ENCODE data around the gene SFXN5.
"Not testable (repeated sequence)": the region's sequence is repeated elsewhere in the genome, so short reads cannot be mapped to it uniquely, and the experiment has no call there.

The SFXN5 gene

DNA sequence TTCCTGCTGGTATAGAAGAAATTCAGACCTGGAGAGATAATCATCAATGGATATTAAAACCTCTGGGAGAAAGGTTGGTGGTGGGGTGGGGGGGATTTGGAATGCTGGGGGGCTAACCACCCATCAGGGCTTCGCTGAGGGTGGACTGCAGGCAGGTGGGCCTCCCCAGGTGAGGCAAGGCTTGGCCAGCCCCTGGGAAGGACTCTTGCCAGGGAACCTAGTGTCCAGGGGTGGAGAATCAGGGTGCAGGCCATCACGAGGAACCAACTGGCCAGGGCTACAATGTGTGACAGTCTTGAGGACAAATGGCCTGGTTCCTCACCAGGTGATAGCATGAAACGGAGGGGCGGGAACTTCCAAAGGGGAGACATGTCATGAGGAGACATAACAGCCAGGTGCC, 29.4 kb upstream of the SFXN5 start:
- no peak for DNase-seq

DNA sequence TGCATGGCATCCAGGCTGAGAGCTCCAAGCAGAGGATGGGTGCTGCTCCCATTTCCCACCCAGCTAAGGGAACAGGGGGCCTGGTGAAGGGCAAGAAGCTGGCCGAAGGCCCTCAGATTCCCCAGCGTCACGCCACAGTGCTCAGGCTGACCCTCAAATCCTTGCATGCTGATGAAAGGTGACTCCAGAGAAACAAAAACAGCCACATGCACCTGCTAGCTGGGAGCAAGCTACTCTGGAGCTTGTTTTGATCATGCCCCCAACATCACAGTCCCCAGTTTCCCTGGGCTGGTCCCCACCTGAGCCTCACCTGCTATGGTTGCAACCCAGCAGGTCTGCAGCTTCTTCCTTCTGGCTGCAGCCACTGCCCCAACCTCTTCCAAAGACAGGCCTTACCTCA, 28.0 kb upstream of the SFXN5 start:
- DNase-seq, result no peak

DNA sequence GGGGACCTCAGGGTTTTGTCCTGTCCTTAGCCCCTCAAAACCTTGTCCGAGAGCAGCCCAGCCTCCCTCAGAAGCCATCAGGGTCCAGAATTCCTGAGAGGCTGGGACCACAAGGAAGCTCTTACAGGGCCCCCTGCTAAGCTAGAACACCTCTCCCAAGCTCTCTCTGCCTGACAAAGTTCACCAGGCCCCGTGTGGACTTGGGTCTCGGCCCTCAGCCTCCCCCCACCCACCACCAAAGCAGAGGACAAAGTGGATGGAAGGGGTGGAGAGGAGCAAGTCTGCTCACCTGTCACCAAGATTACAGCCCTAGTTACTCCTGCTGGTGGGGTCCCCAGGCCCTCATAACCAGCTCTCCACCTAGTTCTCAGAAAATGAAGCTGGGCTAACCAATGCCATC, 24.4 kb upstream of the SFXN5 start:
- DNase-seq, result no peak

DNA sequence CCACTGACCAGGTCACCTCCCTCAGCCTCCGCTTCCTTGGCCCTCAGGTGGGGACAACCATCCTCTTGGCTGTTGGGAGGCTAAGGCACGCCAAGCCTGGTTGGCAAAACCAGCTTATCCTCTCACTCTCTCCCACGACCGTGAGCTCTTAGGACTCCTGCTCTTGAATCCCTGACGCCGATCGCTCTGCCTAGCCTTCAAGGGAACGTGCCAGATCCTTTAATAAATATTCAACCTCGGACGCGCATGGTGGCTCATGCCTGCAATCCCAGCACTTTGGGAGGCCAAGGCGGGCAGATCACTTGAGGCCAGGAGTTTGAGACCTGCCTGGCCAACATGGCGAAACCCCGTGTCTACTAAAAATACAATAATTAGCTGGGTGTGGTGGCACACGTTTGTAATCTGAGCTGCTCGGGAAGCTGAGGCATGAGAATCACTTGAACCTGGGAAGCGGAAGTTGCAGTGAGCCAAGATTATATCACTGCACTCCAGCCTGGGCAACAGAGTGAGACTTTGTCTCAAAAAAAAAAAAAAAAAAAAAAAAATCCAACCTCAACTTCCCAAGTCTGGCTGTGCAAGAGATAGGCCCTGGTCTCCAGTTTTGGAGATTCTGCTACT, 22.2 kb upstream of the SFXN5 start:
- not testable (repeated sequence) for DNase-seq

DNA sequence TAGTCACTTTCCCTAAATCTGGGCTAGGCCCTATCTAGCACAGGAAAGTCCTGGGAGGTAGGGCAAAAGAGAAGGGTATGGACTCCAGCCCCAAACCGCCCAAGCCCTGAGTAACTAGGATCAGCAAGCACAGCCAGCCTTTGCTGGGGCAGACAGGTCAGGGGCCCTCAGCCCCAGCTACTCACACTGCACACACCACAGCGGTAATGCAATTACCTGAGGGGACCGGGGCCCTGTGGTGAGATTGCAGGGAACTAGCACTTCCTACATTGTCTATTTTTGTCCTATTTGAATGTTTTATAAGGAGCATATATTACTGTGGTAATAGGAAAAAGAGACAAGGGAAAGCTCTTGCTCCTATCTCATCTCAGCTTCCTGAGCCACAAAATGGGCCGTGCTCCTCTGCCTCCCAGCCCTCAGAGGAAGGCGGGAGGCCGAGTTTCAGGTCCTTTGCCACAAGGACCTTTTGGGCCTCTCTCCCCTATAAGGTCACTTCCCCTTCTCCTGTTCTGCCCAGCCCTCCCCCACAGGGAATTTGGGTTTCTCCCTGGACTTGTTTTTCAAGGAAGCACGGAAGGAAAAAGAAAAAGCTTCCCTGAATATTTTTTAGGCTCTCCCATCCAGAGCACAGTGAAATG, 20.8 kb upstream of the SFXN5 start:
- DNase-seq, result no peak

DNA sequence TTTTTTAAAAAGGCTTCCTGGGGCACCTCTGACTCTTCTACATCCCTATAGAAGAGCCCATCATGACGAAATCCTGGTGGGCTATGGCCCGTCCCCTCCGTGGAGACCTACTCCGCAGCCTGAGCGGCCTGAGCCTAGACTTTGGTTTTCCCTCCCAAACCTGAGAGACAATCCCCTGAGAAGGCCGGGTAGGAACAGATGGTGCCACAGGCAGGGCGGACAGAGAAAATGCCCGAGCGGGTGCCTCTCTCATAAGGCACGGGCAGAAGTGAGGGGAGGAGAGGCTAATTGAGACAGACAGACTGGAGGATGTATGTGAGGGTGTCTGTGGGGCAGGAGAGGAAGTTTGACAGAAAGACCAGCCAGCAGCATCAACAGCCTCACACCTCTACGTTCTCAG, 20.2 kb upstream of the SFXN5 start:
- DNase-seq, result no peak

DNA sequence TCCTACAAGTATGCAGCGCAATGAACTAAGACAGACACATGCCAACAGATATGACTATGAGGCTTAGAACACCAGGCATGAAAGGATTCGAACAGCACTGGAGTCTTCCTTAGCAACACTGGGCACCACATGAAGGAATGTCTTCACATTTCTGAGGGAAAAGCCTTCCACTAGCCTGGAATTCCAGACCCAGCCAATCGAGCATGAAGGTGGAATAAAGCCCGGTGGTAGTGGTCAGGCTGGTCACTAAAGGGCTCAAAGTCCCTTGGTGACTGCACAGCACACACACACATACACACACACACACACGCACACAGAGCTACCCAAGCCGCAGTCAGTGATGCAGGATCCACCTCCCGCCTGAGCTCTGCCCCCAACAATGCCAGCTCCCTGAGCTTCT, 19.7 kb upstream of the SFXN5 start:
- DNase-seq, result no peak

DNA sequence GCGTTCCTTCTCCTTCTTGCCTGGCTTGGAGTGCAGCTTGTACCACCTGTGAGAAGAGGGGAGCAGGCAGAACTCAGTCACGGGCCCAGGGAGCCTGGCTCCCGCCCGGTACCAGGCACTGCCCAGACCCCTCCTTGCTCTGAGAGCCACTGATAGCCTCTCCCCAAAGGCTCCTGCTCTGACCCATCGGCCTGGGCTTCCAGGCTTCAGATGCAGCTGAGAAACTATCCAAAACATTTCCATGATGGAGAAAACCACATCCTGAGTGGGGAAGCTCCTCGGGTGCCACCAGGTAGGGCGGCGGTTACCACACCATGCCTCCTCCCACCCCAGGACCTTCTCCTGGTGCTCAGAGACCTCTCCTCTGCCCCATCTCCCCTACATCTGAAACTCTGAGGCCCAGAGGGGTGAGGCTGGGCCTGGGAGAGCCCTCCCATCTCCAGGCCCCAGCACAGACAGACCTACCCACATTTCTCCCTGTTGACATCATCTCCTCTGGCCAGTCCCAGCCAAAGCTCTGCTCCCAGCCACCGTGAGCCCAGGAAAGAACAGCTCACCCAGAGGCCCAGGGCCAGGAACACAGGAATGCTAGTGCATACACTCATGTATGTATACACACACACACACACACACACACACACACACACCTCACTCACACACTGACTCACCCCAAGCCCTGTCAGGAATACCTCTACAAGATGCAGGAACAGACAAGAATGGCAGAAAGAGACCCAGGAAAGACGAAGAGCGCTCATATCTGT, 17.9 kb upstream of the SFXN5 start:
- DNase-seq, result no peak

DNA sequence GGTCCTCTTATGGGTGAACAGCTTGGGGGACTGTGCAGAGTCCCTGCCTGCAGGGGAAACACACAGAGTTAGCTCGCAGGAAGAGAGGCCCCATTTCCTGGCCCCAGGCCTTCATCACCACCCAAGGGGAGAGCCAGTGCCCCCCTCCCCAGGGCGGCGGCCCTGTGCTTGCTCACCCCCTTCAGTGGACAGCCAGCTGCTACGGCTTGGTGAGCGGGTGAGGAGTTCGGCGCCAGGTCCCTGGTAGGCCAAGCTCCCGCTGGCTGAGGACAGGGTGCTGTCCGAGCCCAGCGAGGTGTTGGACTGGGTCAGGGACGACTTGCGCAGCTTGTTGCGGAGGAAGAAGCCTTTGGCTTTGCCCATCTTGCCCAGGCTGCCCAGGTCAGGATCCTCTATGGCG, 17.2 kb upstream of the SFXN5 start:
- DNase-seq, result no peak

DNA sequence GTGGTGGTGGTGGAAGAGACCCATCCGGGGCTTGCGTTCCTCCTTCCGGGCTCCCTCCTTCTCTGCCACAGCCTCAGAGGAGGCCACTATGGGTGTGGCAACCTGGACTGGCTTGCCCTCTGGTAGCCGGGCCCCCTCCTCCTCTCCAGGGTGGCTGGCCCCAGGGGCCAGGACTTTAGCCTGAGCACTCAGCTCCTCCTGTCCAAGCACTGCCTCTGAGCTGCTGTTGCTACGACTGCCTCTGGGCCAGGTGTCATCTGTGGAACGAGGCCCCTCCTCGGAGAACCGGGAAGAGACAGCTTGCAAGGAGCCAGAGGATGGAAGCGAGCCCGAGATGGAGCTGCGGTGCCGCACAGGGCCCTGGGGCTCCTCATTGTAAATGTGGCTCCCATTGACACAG, 16.7 kb upstream of the SFXN5 start:
- no peak for DNase-seq

DNA sequence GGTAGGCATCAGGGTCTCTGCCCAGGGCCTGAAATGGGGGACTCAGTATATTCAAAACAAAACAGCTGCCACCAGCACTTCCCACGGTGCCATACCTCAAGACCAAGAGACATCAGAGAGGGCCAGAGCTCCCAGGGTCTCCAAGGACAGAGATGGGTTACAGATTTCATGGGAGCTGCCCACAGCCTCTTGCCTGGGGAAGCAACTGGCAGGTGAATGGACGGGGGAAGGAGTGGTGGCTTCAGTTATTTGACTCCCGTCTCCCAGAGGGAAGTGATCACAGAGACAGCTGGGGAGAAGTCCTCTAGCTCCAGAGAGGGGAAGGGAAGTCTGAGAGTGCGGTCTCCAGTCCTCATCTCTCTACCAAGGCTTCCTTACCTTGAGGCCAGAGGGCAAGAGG, 15.8 kb upstream of the SFXN5 start:
- no peak for DNase-seq

DNA sequence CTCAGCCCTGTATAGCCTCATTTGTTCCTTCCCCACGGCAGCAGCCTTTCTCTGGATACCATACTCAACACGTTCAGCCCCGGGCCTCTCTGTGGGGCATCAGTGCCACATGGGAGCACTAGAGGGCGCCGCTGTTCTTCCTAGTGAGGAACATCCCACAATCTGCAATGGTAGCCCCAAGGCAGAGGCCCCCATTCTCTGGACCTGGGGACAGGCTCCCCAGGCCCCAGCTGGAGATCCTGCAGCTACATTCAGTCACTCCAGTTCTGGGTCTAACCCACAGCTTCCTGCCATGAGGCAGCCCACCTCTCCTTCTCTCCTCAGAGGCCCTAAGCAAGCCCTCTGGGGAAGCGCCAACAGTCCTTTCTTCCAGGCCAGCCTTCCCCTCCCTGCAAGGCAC, 14.2 kb upstream of the SFXN5 start:
- DNase-seq, result peak; percentile 48

DNA sequence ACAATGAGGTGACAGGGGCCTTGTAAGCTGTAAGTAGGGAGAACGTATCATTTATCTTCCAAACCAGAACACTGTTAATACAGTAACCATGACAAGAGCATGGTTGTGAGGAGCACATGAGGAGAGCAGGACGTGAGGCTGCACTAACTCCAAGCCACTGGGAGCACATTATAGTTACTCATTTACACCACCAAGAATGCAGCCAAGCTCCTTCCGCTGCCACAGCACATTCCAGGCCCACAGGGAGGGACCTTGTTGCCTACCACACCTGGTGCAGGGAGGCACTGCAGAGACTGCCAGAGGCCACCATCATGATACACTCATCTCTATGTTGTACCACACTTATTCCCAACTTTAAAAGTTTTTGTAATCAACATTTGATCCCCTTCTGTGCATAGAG, 13.5 kb upstream of the SFXN5 start:
- no peak for DNase-seq

DNA sequence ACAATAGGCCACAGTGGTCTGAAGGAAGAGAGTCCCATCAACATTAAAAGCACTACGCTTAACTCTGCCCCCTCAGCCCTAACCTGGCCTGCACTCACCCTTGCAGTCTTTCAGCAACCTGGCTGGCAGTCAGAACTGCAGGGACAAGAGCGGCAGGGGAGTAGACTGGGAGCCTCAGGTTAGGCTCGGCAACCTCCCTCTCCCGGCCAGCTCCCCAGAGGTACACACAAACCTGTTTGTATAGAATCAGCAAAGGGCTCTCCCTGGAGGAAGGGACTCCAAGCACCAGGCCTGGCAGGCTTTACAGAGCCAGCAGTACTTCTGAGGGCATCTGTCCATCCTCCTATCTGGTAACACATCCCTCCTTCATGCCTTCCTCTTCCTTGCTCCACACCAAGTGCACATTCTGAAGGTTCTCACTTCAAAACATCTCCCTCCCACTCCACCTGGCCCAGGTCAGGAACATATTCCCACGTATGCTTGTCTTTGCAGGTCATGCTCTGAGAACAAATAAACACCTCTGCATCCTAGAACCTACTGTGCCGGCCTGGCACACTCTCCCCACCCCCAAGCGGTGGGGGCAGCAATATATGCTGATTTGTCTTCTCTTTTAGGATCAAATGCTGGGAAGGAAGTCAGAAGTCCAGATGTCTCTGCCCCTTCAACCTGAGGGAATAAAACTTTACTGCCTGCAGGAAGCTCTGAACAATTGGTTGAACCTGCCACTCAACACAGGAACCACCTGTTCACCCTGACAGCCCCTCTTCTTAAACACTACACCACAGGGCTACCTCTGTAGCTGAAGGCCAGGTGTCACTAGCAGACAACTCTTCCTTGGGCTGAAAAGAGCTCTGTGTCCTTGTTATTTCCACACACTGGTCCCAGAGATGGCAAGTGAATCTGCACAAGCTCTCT, 12.6 kb upstream of the SFXN5 start:
- no peak for DNase-seq

DNA sequence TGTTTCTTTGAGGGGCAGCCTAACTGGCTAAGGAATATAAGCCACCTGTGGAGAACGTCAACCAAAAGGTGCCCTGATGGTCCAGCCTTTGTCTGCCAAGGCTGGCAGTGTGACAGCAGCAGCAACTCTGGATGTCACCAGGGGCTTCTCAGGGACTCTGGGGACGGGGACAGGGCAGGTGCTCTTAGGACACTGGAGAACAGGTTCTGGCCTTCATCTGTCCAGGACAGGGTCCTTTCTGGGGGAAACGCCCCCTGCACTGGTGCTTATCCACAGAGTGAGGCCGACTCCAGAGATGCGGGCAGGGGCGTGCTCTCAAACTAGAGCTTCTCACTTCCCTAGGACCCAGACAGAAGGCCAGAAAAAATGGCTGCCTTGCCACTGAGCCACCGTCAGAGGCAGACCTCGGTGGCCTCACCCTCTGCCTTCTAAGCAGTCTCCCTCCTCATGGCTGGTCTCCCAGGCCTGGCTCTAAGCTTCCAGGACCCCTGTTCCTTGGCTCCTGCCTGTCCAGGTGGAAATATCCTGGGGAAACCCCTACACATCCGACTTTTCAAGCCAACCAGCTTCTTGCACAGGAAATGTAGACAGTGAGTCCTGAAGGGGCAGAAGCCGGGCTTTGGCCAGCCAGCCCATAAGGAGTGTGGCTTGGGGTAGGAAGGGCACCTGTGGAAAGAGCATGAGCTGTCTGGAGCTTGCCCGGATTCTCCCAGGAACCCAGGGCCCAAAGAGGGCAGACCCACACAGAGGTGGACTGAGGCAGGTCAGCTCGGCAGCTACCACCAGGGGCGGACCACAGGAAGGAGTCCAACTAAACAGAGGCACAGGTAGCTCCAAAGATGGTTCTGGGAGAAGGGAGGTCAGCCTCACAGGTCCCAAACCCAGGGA, 11.3 kb upstream of the SFXN5 start:
- DNase-seq, result no peak

DNA sequence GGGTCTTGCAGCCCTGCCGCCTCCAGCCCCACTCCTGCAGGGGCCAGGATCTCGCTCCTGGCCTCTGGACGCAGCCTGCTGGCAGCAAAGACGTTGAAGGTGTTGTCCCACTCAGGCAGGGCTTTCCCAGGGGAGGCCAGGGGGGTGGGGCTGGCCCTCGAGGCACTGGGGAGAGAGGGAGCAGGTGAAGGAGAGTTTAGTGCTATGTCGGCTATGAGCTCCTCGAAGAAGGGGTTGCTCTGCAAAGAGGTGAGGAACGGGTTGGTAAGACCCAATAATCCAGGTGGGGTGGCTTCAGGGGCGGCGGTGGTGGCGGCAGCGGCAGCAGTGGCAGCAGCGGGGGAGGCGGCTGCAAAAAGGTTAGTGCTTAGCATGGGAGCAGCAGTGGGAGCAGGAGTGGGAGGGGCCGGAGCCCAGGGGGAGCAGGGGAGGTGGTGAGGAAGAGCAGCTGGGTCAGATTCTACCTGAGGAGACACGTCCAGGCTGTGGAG, 9.7 kb upstream of the SFXN5 start:
- DNase-seq, result no peak

DNA sequence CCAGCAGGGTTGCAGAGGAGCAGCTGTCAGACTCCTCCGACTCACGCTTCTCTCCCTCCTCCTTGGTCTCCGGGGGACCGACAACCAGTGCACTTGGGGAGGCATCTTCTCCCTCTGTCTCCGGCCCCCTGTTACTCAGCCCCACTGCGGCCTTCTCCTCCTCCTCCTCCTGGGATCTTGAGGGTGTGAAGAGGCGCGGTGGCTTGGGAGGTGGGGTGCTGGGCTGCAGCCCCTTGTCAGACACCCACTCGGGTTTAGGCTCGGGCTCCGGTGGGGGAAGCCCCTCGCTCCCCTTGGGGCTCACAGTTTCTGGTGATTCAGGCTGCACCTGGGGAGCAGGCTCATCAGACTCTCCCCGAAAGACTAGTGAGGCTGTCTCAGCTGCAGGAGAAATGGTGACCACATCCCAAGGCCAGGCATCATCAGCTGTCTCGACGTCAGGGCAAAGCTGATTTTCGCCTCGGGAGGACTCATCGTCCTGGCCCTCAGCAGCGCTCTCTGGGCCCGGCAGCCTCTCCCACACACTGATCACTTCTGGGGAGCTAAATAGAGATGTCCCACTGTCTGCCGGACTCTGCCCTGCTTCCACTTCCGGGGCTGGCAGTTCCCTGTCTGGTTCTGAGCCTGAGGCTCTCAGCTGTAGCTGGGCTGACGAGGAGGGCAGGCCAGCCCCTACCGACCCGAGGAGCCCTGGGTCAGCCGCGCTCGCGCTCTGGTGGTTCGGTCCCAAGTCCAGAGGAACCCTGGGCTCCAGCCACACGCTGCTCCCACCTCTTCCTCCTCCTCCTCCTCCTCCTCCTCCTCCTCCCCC, 9.0 kb upstream of the SFXN5 start:
- no peak for DNase-seq

DNA sequence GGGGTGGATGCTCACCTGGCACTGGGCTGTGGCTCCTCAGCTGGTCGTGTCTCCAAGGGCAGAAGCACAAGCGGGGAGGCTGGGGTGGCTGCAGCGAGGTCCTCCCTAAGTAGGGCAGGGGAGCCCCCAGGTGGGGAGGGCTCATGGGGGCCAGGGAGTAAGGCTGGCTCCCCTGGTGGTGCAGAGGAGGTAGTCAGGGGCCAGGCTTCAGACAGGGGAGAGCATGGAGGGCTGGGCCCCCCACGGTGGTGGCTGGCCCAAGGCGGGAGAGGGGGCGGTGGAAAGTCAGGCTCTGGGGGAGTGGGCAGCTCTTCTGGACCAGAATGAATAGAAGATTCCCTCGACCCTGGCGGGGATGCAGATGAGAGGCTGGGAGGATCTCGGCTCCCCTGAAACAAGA, 8.1 kb upstream of the SFXN5 start:
- no peak for DNase-seq

DNA sequence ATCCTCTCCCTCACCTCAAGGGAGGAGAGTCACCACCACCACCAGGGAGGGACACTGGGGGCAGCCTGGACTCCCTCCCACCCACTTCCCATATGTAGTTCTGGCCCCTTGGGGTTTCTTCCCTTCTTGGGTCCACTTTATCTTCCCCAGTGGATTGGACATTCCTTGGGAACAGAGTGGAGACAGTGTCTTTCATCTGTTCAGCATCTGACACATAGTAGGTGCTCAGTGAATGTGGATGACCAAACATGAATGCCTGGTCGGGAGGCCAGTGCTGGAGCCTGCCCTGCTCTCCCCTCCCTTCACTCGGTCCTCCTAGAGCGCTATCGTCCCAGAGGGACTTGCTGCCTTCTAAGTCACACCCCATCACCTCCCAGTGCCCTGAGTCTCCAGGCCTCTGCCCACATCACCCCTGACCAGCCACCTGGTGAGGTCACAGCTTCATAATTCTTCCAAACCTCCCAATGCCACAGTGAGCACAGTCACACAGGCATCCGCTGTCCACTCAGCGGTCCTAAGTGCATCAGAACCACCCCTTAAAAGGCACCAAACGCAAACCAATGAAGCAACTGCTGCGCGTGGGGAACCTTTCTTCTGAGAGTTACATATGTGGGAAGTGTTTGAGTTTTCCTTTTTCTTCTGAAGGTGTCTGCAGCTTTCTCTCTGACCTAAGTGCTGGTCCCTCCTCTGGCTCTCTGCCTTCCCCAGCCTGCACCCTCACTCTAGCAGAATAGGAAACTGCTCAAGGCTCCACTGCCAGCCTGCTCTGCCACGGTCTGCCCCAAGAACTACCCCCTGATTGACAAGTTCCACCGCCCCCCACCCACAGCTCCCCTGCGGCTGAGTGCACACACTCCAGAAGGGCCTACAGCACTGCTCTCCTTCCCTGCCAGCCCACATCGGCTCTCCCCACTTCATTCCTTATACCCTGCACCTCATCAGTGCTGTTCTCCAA, 7.2 kb upstream of the SFXN5 start:
- no peak for DNase-seq

DNA sequence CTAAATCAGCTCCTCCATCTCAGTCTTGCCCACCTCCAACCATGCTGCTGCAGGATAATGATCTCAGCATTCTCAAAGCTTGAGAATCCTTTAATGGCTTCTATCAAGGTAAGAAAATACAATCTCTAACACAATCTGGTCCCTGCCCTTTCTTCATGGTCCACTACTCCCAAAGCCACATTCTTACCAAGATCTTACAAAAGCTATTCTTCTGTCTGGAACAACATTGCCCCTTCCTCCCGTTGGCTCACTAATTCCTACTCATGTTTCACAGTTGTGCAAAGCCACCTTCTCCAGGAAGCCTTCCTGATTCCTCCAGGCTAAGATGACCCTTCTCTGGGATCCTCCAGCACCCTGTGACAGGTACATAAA, 5.9 kb upstream of the SFXN5 start:
- no peak for DNase-seq
